ENCODE data around the gene RNF152.

DNA sequence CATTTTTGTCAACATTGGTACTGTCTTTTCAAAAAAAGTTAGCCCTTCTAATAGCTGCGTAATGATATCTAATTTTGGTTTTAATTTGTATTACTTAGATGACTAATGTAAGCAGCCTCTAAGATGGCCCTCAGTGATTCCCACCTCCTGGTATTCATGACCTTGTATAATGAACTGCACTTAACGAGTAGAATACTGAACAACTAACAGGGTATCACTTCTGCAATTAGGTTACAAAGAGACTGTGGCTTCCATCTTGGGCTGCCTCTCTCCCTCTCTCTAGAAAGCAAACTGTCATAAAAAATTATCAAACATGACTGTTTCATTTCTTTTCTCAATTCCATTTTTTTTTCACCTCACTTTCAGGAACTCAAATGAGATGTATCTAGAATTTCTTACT is 120.9 kb downstream of the RNF152 start:
- TF ChIP-seq, protein P1, sequence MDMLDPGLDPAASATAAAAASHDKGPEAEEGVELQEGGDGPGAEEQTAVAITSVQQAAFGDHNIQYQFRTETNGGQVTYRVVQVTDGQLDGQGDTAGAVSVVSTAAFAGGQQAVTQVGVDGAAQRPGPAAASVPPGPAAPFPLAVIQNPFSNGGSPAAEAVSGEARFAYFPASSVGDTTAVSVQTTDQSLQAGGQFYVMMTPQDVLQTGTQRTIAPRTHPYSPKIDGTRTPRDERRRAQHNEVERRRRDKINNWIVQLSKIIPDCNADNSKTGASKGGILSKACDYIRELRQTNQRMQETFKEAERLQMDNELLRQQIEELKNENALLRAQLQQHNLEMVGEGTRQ (IDR thresholded peaks at IDR 0.05; ENCODE audit: borderline replicate concordance, low read depth, low read length): no peak
- TF ChIP-seq EP300 (IDR thresholded peaks at IDR 0.05; ENCODE audit: borderline replicate concordance in 1 of 2, low read depth in 1 of 2, low read length in 1 of 2) (no peak), JUND (IDR thresholded peaks at IDR 0.05) (no peak), TEAD4 (IDR thresholded peaks at IDR 0.05; ENCODE audit: borderline replicate concordance, insufficient read depth) (no peak), CHD2 (IDR thresholded peaks at IDR 0.05; ENCODE audit: low read length, partially characterized antibody) (no peak), EZH2phosphoT487 (IDR thresholded peaks at IDR 0.05; ENCODE audit: borderline replicate concordance, low read depth) (no peak), TAF1 (IDR thresholded peaks at IDR 0.05; ENCODE audit: borderline replicate concordance, low read depth, low read length) (no peak), POLR2AphosphoS5 (IDR thresholded peaks at IDR 0.05; ENCODE audit: low read depth, low read length) (no peak), RFX5 (IDR thresholded peaks at IDR 0.05; ENCODE audit: low read length) (no peak), YY1 (IDR thresholded peaks at IDR 0.05; ENCODE audit: low read depth) (no peak)
- TF ChIP-seq, protein P2, sequence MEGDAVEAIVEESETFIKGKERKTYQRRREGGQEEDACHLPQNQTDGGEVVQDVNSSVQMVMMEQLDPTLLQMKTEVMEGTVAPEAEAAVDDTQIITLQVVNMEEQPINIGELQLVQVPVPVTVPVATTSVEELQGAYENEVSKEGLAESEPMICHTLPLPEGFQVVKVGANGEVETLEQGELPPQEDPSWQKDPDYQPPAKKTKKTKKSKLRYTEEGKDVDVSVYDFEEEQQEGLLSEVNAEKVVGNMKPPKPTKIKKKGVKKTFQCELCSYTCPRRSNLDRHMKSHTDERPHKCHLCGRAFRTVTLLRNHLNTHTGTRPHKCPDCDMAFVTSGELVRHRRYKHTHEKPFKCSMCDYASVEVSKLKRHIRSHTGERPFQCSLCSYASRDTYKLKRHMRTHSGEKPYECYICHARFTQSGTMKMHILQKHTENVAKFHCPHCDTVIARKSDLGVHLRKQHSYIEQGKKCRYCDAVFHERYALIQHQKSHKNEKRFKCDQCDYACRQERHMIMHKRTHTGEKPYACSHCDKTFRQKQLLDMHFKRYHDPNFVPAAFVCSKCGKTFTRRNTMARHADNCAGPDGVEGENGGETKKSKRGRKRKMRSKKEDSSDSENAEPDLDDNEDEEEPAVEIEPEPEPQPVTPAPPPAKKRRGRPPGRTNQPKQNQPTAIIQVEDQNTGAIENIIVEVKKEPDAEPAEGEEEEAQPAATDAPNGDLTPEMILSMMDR (IDR thresholded peaks at IDR 0.05): no peak
- TF ChIP-seq, protein P3, sequence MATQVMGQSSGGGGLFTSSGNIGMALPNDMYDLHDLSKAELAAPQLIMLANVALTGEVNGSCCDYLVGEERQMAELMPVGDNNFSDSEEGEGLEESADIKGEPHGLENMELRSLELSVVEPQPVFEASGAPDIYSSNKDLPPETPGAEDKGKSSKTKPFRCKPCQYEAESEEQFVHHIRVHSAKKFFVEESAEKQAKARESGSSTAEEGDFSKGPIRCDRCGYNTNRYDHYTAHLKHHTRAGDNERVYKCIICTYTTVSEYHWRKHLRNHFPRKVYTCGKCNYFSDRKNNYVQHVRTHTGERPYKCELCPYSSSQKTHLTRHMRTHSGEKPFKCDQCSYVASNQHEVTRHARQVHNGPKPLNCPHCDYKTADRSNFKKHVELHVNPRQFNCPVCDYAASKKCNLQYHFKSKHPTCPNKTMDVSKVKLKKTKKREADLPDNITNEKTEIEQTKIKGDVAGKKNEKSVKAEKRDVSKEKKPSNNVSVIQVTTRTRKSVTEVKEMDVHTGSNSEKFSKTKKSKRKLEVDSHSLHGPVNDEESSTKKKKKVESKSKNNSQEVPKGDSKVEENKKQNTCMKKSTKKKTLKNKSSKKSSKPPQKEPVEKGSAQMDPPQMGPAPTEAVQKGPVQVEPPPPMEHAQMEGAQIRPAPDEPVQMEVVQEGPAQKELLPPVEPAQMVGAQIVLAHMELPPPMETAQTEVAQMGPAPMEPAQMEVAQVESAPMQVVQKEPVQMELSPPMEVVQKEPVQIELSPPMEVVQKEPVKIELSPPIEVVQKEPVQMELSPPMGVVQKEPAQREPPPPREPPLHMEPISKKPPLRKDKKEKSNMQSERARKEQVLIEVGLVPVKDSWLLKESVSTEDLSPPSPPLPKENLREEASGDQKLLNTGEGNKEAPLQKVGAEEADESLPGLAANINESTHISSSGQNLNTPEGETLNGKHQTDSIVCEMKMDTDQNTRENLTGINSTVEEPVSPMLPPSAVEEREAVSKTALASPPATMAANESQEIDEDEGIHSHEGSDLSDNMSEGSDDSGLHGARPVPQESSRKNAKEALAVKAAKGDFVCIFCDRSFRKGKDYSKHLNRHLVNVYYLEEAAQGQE (IDR thresholded peaks at IDR 0.05; ENCODE audit: low read depth, low read length): no peak
